Liver (tissue), 3 donors: ENCODE results near the gene MLXIP.

Experiments used
- CTCF ChIP-seq: fragments of 150-350 bp; IDR thresholded peaks from 2 replicates; pipeline ENCODE4 v1.5.1; 2017; ENCODE audit warnings: improper control_type of control experiment, low read depth, low read length; ENCODE audit not compliant: missing input control
- FOXA1 ChIP-seq: IDR thresholded peaks from 2 replicates; pipeline ENCODE4 v1.6.1; 2016; ENCODE audit warnings: antibody characterized with exemption
- GABPA ChIP-seq, 2 donors: IDR thresholded peaks in 1 of 2; conservative IDR thresholded peaks in 1 of 2; 2 replicates each; pipeline ENCODE4 v1.6.1; 2016; ENCODE audit warnings: antibody characterized with exemption in 2 of 2, mild to moderate bottlenecking in 1 of 2, moderate library complexity in 1 of 2
- HNF4A ChIP-seq, 2 donors: conservative IDR thresholded peaks; 2 replicates each; pipeline ENCODE4 v1.6.1; 2016; ENCODE audit warnings: antibody characterized with exemption in 2 of 2, mild to moderate bottlenecking in 2 of 2
- JUND ChIP-seq, 2 donors: IDR thresholded peaks; 2 replicates each; pipeline ENCODE4 v1.6.1; 2016; ENCODE audit warnings: antibody characterized with exemption in 2 of 2
- MAX ChIP-seq: IDR thresholded peaks from 2 replicates; pipeline ENCODE4 v1.6.1; 2016; ENCODE audit warnings: antibody characterized with exemption
- NR2F2 ChIP-seq: IDR thresholded peaks from 2 replicates; pipeline ENCODE4 v1.6.1; 2016; ENCODE audit warnings: antibody characterized with exemption
- RAD21 ChIP-seq, 2 donors: IDR thresholded peaks; 2 replicates each; pipeline ENCODE4 v1.6.1; 2016; ENCODE audit warnings: antibody characterized with exemption in 2 of 2, mild to moderate bottlenecking in 2 of 2
- REST ChIP-seq: IDR thresholded peaks from 2 replicates; pipeline ENCODE4 v1.6.1; 2016; ENCODE audit warnings: antibody characterized with exemption, mild to moderate bottlenecking
- RXRA ChIP-seq, 2 donors: IDR thresholded peaks; 2 replicates each; pipeline ENCODE4 v1.6.1; 2017 to 2018; ENCODE audit warnings: antibody characterized with exemption in 2 of 2, mild to moderate bottlenecking in 1 of 2
- SP1 ChIP-seq: IDR thresholded peaks from 2 replicates; pipeline ENCODE4 v1.6.1; 2018; ENCODE audit warnings: antibody characterized with exemption, mild to moderate bottlenecking
- TAF1 ChIP-seq: conservative IDR thresholded peaks from 2 replicates; pipeline ENCODE4 v1.6.1; 2016; ENCODE audit warnings: antibody characterized with exemption, mild to moderate bottlenecking
- YY1 ChIP-seq: IDR thresholded peaks from 2 replicates; pipeline ENCODE4 v1.6.1; 2016; ENCODE audit warnings: antibody characterized with exemption, mild to moderate bottlenecking
- ZBTB33 ChIP-seq: IDR thresholded peaks from 2 replicates; pipeline ENCODE4 v1.6.1; 2016; ENCODE audit warnings: antibody characterized with exemption
- donor health status: healthy.
- donor health status: healthy.

GRCh38 chr12:122080149-122081082, 1.9 kb downstream of the MLXIP start:
- TF ChIP-seq CTCF (no peak), SP1 (no peak), NR2F2 (no peak), ZBTB33 (no peak), RAD21 (IDR thresholded peaks at IDR 0.05) (peak in 1 of 2 donors; percentile 6), JUND (IDR thresholded peaks at IDR 0.05) (peak in 1 of 2 donors; percentile 7), GABPA (IDR thresholded peaks at IDR 0.05 in 1 of 2, conservative IDR thresholded peaks at IDR 0.05 in 1 of 2) (no peak), MAX (peak; percentile 43), REST (no peak), TAF1 (peak; percentile 60), HNF4A (conservative IDR thresholded peaks at IDR 0.05) (no peak), RXRA (IDR thresholded peaks at IDR 0.05) (no peak), YY1 (peak; percentile 37), FOXA1 (no peak)
